AG09309 (cell line): ENCODE measurements around the gene GREB1L.

Experiments used
- DNase-seq: peaks from one replicate; pipeline ENCODE4 v3.0.0-alpha.2; 2010; ENCODE audit warnings: low read depth
- H3K4me3 ChIP-seq: 2 replicates; pipeline ENCODE4 v1.5.1; 2011; ENCODE audit warnings: mild to moderate bottlenecking, low read depth, low read length, moderate library complexity; ENCODE audit not compliant: control insufficient read depth
- TF ChIP-seq, protein P1 (sequence below): IDR thresholded peaks from 2 replicates; pipeline ENCODE4 v1.5.1; 2011; ENCODE audit warnings: mild to moderate bottlenecking, low read depth, low read length, inconsistent platforms; ENCODE audit not compliant: insufficient read depth, control insufficient read depth; ENCODE audit errors: missing control alignments

GREB1L gene

GRCh38 chr18:21389903-21390302, 147.9 kb downstream of the GREB1L start:
- H3K4me3 ChIP-seq, result no peak overlapping the region
- TF ChIP-seq, protein P1, sequence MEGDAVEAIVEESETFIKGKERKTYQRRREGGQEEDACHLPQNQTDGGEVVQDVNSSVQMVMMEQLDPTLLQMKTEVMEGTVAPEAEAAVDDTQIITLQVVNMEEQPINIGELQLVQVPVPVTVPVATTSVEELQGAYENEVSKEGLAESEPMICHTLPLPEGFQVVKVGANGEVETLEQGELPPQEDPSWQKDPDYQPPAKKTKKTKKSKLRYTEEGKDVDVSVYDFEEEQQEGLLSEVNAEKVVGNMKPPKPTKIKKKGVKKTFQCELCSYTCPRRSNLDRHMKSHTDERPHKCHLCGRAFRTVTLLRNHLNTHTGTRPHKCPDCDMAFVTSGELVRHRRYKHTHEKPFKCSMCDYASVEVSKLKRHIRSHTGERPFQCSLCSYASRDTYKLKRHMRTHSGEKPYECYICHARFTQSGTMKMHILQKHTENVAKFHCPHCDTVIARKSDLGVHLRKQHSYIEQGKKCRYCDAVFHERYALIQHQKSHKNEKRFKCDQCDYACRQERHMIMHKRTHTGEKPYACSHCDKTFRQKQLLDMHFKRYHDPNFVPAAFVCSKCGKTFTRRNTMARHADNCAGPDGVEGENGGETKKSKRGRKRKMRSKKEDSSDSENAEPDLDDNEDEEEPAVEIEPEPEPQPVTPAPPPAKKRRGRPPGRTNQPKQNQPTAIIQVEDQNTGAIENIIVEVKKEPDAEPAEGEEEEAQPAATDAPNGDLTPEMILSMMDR, result no peak
- DNase-seq, result no peak

DNA sequence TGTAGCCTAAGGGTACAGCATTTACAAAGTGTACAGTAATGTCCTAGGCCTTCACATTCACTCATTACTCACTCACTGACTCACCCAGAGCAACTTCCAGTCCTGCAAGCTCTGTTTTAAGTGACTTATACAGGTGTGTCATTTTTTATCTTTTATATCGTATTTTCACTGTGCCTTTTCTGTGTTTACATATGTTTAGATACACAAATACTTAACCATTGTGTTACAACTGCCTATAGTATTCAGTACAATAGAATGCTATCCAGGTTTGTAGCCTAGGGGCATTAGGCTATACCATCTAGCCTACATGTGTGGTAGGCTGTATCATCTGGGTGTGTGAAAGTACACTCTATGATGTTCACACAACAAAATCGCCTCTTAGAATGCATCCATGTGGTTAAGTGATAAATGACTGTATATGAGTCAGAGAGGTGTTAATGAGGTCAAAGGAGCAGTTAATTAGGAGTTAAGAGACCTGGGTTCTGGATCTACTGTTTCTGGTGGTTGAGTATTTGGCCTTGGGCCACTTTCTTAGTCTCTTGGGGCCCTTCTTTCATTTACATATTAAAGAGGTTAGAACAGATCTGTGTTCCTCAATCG, 149.1 kb downstream of the GREB1L start:
- DNase-seq, result peak; percentile 18
- H3K4me3 ChIP-seq, result no peak overlapping the region
- TF ChIP-seq, protein P1, result no peak

DNA sequence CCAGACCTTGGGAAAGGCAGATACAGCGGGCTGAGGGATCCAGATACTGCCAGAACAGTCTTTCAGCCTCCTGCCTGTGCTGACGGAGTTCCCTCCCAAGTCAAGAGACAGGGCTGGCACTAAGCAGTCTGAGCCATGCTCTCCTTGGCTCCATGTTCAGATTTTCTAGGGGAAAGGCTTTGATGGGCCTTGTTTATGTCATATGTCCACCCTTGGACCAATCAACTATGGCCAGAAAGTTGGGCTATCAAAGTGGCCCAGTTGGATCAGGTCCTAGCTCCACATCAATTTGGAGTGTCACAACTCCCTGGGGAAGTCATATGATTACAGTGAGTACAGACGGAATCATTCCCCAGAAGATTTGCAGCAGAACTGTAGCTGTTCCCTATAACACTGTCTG, 152.0 kb downstream of the GREB1L start:
- H3K4me3 ChIP-seq, result no peak overlapping the region
- DNase-seq, result no peak
- TF ChIP-seq, protein P1, result no peak

DNA sequence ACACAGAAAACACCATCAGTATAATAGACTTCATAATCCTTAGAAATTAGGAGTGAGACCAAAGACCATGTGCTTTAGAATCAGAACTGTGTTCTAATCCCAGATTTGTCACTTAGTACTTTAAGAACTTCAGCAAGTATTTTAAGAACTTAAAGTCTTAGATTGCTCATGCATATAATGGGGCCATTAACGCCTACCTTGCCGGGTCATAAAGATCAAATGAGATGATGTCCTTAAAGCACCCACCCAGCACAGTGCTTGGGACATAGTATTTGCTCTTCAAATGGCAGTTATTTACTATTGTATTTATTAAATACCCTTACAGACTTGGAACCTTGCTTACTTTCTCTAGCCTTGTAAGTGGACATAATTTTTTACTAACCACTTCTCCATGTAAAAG, 156.1 kb downstream of the GREB1L start:
- no peak for DNase-seq
- TF ChIP-seq, protein P1, result no peak
- no peak overlapping the region for H3K4me3 ChIP-seq

GRCh38 chr18:21402272-21402671, 160.2 kb downstream of the GREB1L start:
- DNase-seq, result no peak
- TF ChIP-seq, protein P1, result no peak
- H3K4me3 ChIP-seq, result no peak overlapping the region

DNA sequence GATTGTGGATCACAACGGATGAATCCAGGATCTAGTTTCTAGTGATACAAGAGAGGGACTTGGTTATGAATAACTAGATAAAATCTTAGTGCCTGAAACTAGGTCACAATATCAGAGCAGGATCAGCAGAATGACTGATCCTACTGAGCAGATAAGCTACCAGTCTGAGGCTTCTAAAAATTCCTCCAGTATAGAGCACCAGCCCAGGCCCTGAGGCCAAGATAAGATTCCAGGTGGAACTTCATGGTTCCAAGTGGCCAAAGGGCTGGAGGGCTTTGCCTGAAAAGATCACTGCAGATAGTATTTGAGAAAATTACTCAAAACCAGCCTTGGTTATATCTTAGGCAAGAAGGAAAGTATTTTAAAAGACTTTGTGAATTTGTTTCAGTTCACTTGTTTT, 162.4 kb downstream of the GREB1L start:
- TF ChIP-seq, protein P1, result no peak
- H3K4me3 ChIP-seq, result no peak overlapping the region
- no peak for DNase-seq

GRCh38 chr18:21406116-21406515, 164.1 kb downstream of the GREB1L start:
- TF ChIP-seq, protein P1, result no peak
- no peak overlapping the region for H3K4me3 ChIP-seq
- no peak for DNase-seq
